SK-N-SH treated with all-trans-retinoic acid at 6 μM for 48 hours (cell line): ENCODE measurements around the gene SDHB.

Experiments used
- ATAC-seq: fragments of 200-7000 bp; cut with Tn5 transposase; 3 replicates; pipeline ENCODE4 v1.9.1; 2020; ENCODE audit warnings: mild to moderate bottlenecking, moderate library complexity
- CREB5 ChIP-seq: fragments of 250-450 bp; sonication (Bioruptor Pico); IDR thresholded peaks from 2 replicates; pipeline ENCODE4 v1.5.1; 2020; ENCODE audit warnings: low read depth, mild to moderate bottlenecking, moderate library complexity
- CSDC2 ChIP-seq: fragments of 250-450 bp; sonication (Bioruptor Pico); IDR thresholded peaks from 2 replicates; pipeline ENCODE4 v1.5.0; 2020; ENCODE audit warnings: mild to moderate bottlenecking, moderate library complexity
- ESRRG ChIP-seq: fragments of 250-450 bp; sonication (Bioruptor Pico); IDR thresholded peaks from 2 replicates; pipeline ENCODE4 v1.6.1; 2021; ENCODE audit warnings: mild to moderate bottlenecking
- GLIS3 ChIP-seq: fragments of 250-450 bp; sonication (Bioruptor Pico); IDR thresholded peaks from 2 replicates; pipeline ENCODE4 v1.5.0; 2020; ENCODE audit warnings: mild to moderate bottlenecking, moderate library complexity
- OSR1 ChIP-seq: fragments of 250-450 bp; sonication (Bioruptor Pico); IDR thresholded peaks from 2 replicates; pipeline ENCODE4 v1.8.0; 2022; ENCODE audit warnings: moderate library complexity, mild to moderate bottlenecking, inconsistent platforms
- PATZ1 ChIP-seq: fragments of 250-450 bp; sonication (Bioruptor Pico); IDR thresholded peaks from 2 replicates; pipeline ENCODE4 v1.8.0; 2020; ENCODE audit warnings: mild to moderate bottlenecking, moderate library complexity, borderline replicate concordance
- POU6F1 ChIP-seq: fragments of 250-450 bp; sonication (Bioruptor Pico); IDR thresholded peaks from 2 replicates; pipeline ENCODE4 v1.8.0; 2021; ENCODE audit warnings: low read depth, mild to moderate bottlenecking, moderate library complexity, borderline replicate concordance
- PPARA ChIP-seq: fragments of 250-450 bp; sonication (Bioruptor Pico); IDR thresholded peaks from 2 replicates; pipeline ENCODE4 v1.5.0; 2020; ENCODE audit warnings: mild to moderate bottlenecking, borderline replicate concordance
- SNAI2 ChIP-seq: fragments of 250-450 bp; sonication (Bioruptor Pico); IDR thresholded peaks from 2 replicates; pipeline ENCODE4 v1.5.0; 2020; ENCODE audit warnings: mild to moderate bottlenecking, moderate library complexity
- TCF4 ChIP-seq: fragments of 250-450 bp; sonication (Bioruptor Pico); IDR thresholded peaks from 2 replicates; pipeline ENCODE4 v1.8.0; 2021; ENCODE audit warnings: mild to moderate bottlenecking, moderate library complexity, borderline replicate concordance
- TOX ChIP-seq: fragments of 250-450 bp; sonication (Bioruptor Pico); IDR thresholded peaks from 2 replicates; pipeline ENCODE4 v1.8.0; 2021; ENCODE audit warnings: mild to moderate bottlenecking, moderate library complexity, borderline replicate concordance
- ZC3H10 ChIP-seq: fragments of 250-450 bp; sonication (Bioruptor Pico); IDR thresholded peaks from 2 replicates; pipeline ENCODE4 v1.5.1; 2021; ENCODE audit warnings: mild to moderate bottlenecking, moderate library complexity
- ZFP3 ChIP-seq: fragments of 250-450 bp; sonication (Bioruptor Pico); IDR thresholded peaks from 2 replicates; pipeline ENCODE4 v1.5.0; 2020; ENCODE audit warnings: mild to moderate bottlenecking, moderate library complexity
- ZFP30 ChIP-seq: fragments of 450-650 bp; formaldehyde crosslinking; IDR thresholded peaks from 2 replicates; pipeline ENCODE4 v1.5.0; 2022; ENCODE audit warnings: mild to moderate bottlenecking, moderate library complexity
- ZNF565 ChIP-seq: fragments of 450-650 bp; formaldehyde crosslinking; conservative IDR thresholded peaks from 2 replicates; pipeline ENCODE4 v1.5.0; 2020; ENCODE audit warnings: low read depth, mild to moderate bottlenecking, moderate library complexity
- ZNF70 ChIP-seq: fragments of 450-650 bp; formaldehyde crosslinking; IDR thresholded peaks from 2 replicates; pipeline ENCODE4 v1.5.0; 2020; ENCODE audit warnings: mild to moderate bottlenecking, moderate library complexity
- ZNF8 ChIP-seq: fragments of 450-650 bp; formaldehyde crosslinking; IDR thresholded peaks from 2 replicates; pipeline ENCODE4 v1.5.0; 2020; ENCODE audit warnings: mild to moderate bottlenecking, moderate library complexity
- TF ChIP-seq, protein P1 (sequence below): fragments of 250-450 bp; sonication (Bioruptor Pico); IDR thresholded peaks from 2 replicates; pipeline ENCODE4 v1.5.0; 2020; ENCODE audit warnings: mild to moderate bottlenecking, moderate library complexity

SDHB gene

GRCh38 chr1:17011439-17012307 is 42.2 kb downstream of the SDHB start, which contains the start of gene ATP13A2 (continued):
- no peak for TF ChIP-seq CREB5 (CRISPR knock-in tag)
- no peak for TF ChIP-seq ZNF565 (CRISPR knock-in tag)
- no peak for TF ChIP-seq GLIS3 (CRISPR knock-in tag)
- TF ChIP-seq ZNF70 (CRISPR knock-in tag) = no peak
- TF ChIP-seq ZFP3 (CRISPR knock-in tag) = no peak
- TF ChIP-seq PPARA (CRISPR knock-in tag) = no peak

DNA sequence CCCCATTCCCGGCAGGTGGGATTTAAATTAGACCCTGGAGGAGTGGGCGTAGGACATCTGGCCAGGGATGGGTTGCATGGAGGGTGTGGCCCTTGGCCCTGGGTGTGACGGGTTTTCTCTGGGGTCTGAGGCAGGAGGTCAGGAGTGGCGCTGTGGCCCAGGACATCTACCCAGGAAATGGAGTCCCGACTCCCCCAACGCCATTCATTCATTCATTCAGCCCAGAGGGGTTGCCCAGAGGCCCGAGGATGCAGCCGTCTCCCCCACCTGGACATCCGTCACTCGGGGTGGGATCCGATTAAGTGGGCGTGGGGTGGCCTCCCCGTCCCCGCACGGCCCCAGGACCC is 42.8 kb downstream of the SDHB start:
- no peak for TF ChIP-seq GLIS3 (CRISPR knock-in tag)
- TF ChIP-seq ZNF70 (CRISPR knock-in tag) = no peak
- no peak for TF ChIP-seq ZFP30 (CRISPR knock-in tag)
- no peak for TF ChIP-seq CREB5 (CRISPR knock-in tag)
- no peak for TF ChIP-seq ZFP3 (CRISPR knock-in tag)
- TF ChIP-seq SNAI2 = no peak
- TF ChIP-seq, protein P1, sequence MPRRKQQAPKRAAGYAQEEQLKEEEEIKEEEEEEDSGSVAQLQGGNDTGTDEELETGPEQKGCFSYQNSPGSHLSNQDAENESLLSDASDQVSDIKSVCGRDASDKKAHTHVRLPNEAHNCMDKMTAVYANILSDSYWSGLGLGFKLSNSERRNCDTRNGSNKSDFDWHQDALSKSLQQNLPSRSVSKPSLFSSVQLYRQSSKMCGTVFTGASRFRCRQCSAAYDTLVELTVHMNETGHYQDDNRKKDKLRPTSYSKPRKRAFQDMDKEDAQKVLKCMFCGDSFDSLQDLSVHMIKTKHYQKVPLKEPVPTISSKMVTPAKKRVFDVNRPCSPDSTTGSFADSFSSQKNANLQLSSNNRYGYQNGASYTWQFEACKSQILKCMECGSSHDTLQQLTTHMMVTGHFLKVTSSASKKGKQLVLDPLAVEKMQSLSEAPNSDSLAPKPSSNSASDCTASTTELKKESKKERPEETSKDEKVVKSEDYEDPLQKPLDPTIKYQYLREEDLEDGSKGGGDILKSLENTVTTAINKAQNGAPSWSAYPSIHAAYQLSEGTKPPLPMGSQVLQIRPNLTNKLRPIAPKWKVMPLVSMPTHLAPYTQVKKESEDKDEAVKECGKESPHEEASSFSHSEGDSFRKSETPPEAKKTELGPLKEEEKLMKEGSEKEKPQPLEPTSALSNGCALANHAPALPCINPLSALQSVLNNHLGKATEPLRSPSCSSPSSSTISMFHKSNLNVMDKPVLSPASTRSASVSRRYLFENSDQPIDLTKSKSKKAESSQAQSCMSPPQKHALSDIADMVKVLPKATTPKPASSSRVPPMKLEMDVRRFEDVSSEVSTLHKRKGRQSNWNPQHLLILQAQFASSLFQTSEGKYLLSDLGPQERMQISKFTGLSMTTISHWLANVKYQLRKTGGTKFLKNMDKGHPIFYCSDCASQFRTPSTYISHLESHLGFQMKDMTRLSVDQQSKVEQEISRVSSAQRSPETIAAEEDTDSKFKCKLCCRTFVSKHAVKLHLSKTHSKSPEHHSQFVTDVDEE (CRISPR knock-in tag) = no peak
- no peak for TF ChIP-seq TCF4 (CRISPR knock-in tag)
- TF ChIP-seq ZNF565 (CRISPR knock-in tag) = no peak
- no peak for TF ChIP-seq PPARA (CRISPR knock-in tag)
- no peak for TF ChIP-seq POU6F1 (CRISPR knock-in tag)
- no peak for TF ChIP-seq ZNF8
- ATAC-seq = no peak; the same call in 2 of the 3 replicates

GRCh38 chr1:17009706-17010105 is 44.1 kb downstream of the SDHB start:
- no peak for ATAC-seq
- no peak for TF ChIP-seq ESRRG (CRISPR knock-in tag)
- no peak for TF ChIP-seq ZFP30 (CRISPR knock-in tag)
- TF ChIP-seq ZC3H10 = no peak
- TF ChIP-seq OSR1 (CRISPR knock-in tag) = no peak
- TF ChIP-seq PPARA (CRISPR knock-in tag) = no peak
- no peak for TF ChIP-seq TOX (CRISPR knock-in tag)
- TF ChIP-seq PATZ1 (CRISPR knock-in tag) = no peak
- TF ChIP-seq ZFP3 (CRISPR knock-in tag) = no peak
- TF ChIP-seq CSDC2 (CRISPR knock-in tag) = no peak
- TF ChIP-seq POU6F1 (CRISPR knock-in tag) = no peak
- TF ChIP-seq ZNF70 (CRISPR knock-in tag) = no peak
- TF ChIP-seq ZNF565 (CRISPR knock-in tag) = no peak
- TF ChIP-seq SNAI2 = no peak
